C4-2B (cell line): ENCODE measurements around the gene FGF19.

Experiments
- CTCF ChIP-seq: fragments of 450-650 bp; conservative IDR thresholded peaks from 2 replicates; pipeline ENCODE4 v1.5.1; 2017; ENCODE audit warnings: mild to moderate bottlenecking
- ZFX ChIP-seq: fragments of 450-650 bp; IDR thresholded peaks from 2 replicates; pipeline ENCODE4 v1.6.1; 2017

DNA sequence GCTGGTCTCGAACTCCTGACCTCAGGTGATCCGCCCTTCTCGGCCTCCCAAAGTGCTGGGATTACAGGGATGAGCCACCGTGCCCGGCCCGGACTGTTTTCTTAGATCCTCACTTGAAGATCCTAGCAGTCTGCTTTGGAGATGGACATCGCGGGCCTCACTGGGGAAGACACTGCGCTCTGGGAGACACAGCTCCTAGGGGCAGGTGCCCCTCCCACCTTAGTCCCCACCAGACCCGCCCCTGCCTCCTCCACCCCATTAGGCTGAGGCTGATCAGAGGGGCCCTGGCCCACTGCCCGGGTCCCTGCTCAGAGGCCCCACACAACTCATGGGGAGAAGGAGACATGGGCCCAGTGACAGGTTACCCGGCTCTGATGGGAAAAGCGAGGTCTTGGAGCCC, 17.4 kb downstream of the FGF19 start:
- no peak for TF ChIP-seq CTCF
- no peak for TF ChIP-seq ZFX
